IPS DF 19.7 (cell line): Measurements from ENCODE around the gene EPB41L1.

ENCODE experiments used
- DNase-seq: peaks from one replicate; pipeline ENCODE4 v3.0.0-alpha.2; 2013; ENCODE audit warnings: low read depth, low spot score

The EPB41L1 gene

DNA sequence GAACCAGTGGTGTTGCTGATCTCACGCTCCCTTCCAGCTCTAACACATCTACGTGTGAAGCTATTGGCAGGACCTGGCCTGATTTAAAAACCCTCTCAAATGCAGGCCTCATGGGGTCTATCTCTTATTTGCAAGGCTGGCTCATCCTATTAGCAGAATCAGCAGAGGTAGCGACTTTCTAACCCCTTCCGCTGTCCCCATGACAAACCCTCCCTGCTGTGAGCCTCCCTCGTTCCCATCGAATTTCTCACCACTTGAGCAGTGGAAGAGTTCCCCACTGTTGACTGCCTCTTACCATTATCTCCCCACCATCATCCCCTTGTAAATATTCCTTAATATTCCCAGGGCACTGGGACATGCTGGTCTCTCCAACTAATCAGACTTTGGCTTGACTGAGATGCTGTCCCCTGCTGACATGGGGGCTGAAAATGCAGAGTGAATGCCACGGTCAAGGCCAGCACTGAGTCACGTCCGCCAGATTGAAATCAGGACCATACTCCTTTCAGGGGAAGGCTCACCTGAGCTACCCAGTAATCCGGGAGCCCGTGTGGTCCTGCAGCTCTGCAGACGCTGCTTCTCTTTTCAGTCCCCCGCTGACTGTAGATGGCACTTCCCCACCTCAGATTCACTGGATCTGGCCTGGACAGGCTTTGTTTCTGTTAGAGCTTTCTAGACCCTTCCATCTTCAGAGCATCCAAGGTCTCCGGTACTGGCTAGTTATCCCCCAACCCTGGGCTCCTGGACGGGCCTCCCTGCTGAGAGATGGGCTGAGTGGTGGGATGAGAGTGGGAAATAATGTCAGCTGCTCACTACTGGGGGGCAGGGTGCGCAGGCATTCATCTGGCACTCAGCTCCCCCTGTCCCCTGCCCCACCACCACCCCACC, 104.9 kb downstream of the EPB41L1 start:
- DNase-seq: no peak

DNA sequence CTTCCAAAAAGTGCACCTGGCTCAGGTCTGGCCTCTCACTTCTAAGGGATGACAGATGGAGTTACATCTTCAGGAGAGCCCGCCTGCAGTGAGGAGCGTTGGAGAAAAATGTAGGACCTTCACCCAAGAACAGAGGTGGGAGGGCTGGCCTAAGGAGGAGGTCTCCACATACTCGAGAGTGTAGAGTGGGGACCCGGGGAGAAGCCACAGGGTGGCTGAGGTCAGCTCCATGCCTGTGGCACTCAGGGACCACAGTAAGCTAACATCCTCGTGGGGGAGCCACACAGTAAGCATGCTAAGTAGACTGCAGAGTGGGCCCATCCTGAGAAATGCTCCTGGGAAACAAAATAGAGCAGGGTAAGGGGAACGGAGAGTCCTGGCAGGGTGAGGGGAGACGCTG, 105.8 kb downstream of the EPB41L1 start:
- DNase-seq: no peak

- DNase-seq: no peak
Observed at GRCh38 chr20:36261389-36262105, 107.0 kb downstream of the EPB41L1 start.

DNA sequence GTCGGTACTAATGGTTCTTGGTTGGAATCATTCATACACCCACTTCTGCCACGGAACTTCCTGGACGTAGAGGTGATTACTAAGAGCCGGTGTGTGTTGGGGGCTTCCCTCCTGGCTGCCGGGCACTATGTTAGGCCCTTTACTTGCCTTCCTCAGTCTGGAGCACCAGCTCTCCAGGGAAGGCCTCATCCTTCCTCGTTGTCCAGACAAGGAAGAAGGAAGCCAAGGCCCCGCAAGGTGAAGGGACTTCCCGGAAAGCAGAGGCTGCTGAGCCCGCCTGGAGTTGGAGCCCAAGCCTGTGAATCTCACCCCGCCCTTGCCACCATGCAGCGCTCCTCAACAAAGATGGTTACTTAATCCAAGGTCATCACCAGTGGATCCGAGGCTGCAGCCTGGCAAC, 107.9 kb downstream of the EPB41L1 start:
- no peak for DNase-seq

DNA sequence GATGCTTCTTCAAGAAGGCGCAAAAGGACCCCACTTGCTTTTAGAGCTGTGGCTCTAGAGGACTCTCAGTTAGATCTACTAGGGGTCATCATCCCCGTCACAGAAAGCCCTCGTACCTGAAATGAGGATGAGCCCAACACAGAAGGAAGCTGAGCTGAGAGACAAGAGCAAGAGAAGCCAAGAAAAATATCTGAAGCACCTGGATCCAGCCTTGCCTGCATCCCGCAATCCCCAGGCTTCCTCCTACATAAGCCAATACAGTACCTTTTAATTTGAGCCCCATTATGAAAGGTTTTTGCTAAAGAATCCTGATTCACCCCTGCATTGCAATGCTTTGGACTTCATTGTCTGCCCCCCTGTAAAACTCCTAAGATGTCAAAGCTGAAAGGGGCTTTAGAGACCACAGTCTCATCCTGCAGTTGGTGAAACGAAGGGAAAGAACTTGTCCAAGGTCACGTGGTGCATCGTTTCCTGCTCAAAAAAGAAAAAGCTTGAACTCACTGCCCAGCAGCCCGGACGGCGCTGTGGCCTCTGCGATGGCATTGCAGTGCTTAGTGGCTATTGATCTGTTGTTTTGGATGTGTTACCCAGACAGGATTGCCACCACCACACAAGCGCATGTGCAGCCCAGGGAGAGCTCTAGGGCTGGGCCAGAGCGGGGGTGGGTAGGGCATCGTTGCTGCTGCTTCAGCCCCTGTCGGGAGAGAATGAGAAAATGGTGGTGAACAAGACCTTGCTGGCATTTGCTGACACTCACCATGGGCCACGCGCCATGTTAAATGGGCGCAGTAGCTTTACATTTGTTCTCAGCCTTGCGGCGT, 110.1 kb downstream of the EPB41L1 start:
- no peak for DNase-seq

DNA sequence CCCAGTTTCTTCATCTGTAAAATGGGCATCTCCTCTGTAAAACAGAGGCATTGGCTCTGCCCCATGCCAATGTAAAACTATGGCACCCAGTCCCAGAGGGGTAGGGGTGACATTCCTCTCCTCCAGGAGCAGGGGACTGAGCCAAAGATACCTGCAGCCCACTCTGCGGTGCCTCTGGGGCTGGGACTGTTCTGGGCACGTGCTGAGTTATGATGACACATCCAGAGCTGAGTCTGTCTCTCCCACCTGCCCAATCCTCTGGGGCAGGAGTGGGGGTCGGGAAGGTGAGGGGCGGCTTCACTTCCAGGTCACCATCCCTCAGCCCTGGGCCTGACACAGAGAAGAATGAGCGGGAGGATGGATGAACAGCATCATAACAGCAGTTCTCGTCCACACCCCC, 111.6 kb downstream of the EPB41L1 start:
- no peak for DNase-seq

DNA sequence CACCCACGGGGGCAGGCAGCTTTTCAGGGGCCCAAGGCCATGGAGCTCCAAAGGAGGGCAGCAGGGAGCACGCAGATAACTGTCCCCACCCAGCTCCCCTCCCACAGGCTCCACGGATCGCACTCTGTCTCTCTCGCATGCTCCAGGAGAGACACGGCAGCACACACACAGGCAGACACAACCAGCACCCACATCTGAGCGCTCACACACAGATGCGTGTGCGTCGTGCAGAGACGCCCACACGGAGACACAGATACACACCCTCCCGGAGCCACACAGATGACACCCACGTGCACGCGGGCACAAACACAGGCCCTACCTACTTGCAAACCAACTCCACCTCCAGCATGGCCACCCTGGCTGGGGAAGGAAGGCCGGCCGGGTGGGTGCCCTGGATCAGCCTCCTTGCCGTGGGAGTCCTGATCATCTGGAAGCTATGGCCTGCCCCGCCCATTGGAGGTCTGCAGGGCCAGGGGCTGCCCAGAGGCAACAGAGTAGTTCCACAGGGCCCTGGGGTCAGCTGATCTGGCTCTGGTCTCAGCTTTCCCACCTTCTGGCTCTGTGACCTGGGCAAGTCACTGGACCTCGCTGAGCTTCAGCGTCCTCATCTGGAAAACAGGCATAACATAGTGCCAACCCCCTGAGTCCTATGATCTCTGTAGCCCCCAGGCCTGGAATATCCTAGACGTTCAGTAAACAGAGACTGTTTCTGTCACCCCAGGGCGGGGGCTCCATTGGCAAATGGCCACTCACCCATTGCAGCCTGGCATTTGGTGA, 113.3 kb downstream of the EPB41L1 start:
- no peak for DNase-seq

DNA sequence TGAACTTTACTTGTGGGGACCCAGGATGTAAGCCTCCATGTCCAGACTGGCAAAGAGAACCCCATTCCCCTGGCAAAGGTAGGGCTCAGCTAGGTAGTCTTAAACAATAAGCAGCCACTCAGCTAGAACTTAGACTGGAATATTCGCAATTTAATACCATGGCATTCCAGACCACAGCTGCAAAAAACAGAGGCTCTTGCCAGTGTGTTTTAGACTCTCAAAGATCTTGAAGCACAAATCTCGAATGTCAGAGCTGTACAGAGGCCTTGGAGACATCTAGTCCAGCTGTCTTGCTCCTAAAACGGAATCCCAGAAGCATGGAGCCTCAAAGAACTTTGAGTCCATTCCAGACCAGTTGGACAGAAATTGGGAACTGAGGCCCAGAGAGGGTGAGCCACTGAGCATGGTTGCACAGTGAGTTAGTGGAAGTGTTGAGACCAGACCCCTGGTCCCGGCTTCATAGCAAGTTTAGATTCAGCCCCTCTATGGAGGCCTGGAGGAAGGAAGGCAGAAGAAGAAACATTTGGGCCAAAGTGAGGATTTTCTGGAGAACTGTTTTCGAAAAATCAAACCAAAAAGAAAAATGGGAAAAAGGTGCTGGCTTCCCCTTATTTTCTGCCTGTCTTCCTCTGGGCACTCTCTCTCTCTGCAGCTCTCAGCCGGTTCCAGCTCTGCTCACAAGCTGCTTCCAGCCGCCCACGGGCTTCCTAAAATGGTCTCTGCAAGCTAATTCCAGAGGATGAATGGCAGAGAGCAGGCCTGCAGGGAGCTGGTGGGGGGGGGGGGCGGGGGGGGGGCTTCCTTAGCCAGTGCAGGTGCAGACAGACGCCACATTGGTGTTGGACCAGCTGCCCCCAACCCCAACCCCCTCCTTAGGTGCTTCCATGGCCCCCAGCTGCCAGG, 114.2 kb downstream of the EPB41L1 start:
- DNase-seq: no peak

- no peak for DNase-seq
Observed at GRCh38 chr20:36269507-36269906, 115.0 kb downstream of the EPB41L1 start.

DNA sequence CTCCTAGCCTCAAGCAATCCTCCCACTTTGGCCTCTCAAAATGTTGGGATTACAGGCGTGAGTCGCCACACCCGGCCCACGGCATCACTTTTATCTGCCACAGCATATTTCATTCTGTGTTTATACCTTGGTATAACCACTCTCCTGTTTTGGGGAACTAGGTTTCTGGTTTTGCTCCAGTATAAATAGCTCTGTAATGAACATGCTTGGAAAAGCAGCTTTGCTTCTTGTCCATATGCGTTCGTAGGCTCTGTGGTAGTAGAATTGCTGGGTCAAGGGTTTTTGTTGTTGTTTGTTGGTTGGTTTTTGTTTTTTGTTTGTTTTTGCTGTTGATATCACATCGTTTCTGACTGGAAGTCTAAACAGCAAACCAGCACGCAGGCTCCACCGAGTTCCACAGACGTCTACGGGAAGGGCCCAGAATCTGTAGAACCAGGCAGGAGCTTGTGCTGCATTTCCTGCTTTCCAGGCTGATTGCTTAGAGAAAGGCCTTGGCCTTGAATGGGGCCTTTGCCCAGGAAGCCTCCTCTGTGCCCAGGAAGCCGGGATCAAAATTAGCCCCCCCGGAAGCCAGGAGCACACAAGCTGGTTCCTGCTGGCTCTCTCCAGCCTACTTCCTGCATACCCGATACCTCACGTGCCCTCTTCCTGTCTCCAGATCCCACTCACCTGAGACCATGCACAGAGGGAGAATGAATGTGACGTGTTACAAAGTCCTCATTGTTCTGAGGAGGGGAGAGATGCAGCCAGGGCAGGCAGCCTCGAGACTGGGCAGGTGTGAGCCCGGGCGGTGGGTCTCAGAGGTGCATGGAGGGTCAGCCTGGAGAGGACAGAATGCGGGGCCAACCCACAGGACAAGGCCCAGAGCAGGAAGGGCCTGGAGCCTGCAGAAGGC, 116.5 kb downstream of the EPB41L1 start:
- no peak for DNase-seq

GRCh38 chr20:36271639-36272546, 117.4 kb downstream of the EPB41L1 start:
- no peak for DNase-seq

DNA sequence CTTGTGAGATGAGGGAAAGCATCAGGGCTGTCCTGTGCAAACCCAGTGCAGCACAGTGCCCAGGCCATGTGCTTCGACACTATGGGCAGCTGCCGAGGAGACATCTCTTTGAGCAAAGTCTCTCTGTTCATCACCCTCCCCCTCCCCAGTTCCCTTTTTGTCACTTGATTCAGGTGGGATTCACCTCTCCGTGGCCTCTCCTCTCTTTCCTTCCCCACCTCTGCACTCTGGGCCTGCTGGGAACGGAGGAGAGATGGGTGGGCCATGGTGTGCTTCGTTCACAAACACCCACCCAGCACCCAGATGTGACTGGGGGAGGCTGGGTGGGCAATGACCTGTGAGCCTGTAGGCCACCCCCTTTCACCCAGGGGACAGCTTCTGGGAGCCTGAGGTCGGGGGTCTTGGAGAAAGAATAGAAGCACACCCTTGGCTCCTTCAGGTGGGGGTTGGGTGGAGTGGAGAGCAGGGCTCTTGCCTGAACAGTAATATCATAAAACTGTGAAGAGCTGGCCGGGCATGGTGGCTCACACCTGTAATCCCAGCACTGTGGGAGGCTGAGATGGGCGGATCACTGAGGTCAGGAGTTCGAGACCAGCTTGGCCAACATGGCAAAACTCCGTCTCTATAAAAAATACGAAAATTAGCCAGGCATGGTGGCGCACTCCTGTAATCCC, 118.1 kb downstream of the EPB41L1 start:
- DNase-seq: no peak

DNA sequence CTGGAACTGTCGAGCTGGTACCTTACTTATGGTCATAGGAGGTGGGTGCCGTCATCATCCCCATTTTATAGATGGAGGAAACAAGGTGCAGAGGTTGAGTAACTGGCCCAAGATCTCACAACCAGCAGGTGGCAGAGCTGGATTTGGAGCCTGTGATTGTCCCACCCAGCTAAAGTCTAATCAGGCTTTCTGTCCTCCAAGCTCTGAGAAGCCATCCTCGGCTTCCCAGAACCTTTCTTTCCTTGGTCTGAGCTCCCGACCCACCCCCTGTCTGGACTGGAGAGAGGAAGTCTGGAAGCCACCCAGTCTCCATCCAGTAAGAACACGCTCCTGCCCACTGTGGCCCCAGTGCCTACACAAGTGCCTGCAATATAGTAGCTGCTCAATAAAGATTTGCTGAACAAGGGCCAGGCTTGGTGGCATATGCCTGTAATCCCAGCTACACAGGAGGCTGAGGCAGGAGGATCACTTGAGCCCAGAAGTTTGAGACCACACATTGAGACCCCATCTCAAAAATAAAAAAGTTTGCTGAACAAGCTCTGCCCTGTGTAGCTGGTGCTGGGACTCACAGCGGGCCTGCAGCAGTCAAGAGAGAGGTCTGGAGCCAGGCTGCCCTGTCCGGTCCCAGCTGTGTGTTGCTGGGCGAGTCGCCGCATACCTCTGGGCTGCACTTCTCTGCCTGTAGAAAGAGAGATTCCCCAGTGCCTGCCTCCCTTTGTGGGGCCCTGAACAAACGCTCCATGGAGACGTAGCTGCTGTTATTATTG, 119.1 kb downstream of the EPB41L1 start:
- DNase-seq: no peak

GRCh38 chr20:36274181-36274841, 119.8 kb downstream of the EPB41L1 start:
- DNase-seq: no peak

DNA sequence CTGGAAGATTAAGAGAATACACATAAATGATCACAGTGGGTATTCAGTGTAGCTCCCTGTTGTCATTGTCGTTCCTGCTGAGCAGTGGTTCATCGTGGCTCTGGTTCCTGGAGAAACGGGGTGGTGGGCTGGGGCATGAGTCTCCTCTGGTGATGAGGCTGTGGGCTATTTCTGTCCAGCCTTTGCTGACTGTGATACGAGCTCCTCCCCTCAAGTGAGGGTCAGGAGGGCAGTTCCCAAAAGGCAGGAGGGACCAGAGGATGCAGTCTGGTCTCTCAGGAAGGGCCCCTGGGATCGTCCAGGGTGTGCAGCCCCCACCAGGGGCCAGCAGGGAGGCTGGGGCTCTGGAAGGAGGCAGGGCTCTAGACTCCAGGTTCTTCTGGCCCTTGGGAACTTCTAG, 120.5 kb downstream of the EPB41L1 start:
- DNase-seq: no peak

- no peak for DNase-seq
Observed at GRCh38 chr20:36275441-36276189, 121.1 kb downstream of the EPB41L1 start.
